WTC11 (cell line): ENCODE data around the gene DUSP19. TPM values are rescaled to one million over a fixed set of nuclear protein-coding genes. Genes with fewer than 3 reads are reported as not detected.
A peak's percentile ranks its signal among the peaks of the same experiment; 100 is the strongest.

Source experiments
- ATAC-seq: fragments of 200-7000 bp; cut with Tn5 transposase; 2 replicates; pipeline ENCODE4 v1.10.0; 2021; ENCODE audit warnings: mild to moderate bottlenecking, moderate library complexity
- CTCF ChIA-PET: fragments of 300-600 bp; sonication (Branson Sonifier 250); formaldehyde crosslinking; loops from one replicate; lab custom pipeline; 2021; ENCODE audit warnings: antibody characterized with exemption; lab: Charles Lee
- POLR2A ChIA-PET: fragments of 350-600 bp; sonication (Branson Sonifier 250); formaldehyde crosslinking; loops from one replicate; lab custom pipeline; 2021; ENCODE audit warnings: antibody characterized with exemption; lab: Charles Lee
- DNase-seq: peaks from one replicate; pipeline ENCODE4 v3.0.0; 2021; ENCODE audit warnings: low spot score
- H3K27ac Mint-ChIP-seq: 2 replicates; pipeline ENCODE4 v1.8.0; 2021; ENCODE audit warnings: mixed read lengths
- H3K27me3 Mint-ChIP-seq: 2 replicates; pipeline ENCODE4 v1.8.0; 2021; ENCODE audit warnings: low read depth, mild to moderate bottlenecking, moderate library complexity, mixed read lengths
- H3K36me3 Mint-ChIP-seq: 2 replicates; pipeline ENCODE4 v1.8.0; 2021; ENCODE audit warnings: mixed read lengths
- H3K4me1 Mint-ChIP-seq: 2 replicates; pipeline ENCODE4 v1.8.0; 2022; ENCODE audit warnings: mixed read lengths
- H3K4me3 Mint-ChIP-seq: 2 replicates; pipeline ENCODE4 v1.8.0; 2021; ENCODE audit warnings: mild to moderate bottlenecking, moderate library complexity, mixed read lengths
- H3K9me3 Mint-ChIP-seq: 2 replicates; pipeline ENCODE4 v1.8.0; 2021; ENCODE audit warnings: mixed read lengths
- ATF1 ChIP-seq: sonication (generic); formaldehyde crosslinking; IDR thresholded peaks from 2 replicates; pipeline ENCODE4 v1.8.1; 2023; ENCODE audit warnings: mild to moderate bottlenecking, moderate library complexity, missing genetic modification reagents
- ATF6 ChIP-seq: sonication (generic); formaldehyde crosslinking; IDR thresholded peaks from 2 replicates; pipeline ENCODE4 v1.8.1; 2023; ENCODE audit warnings: mild to moderate bottlenecking, missing genetic modification reagents
- CBFB ChIP-seq: sonication (generic); formaldehyde crosslinking; IDR thresholded peaks from 2 replicates; pipeline ENCODE4 v1.8.1; 2022; ENCODE audit warnings: mild to moderate bottlenecking, low read depth, missing genetic modification reagents
- FOXK1 ChIP-seq: sonication (generic); formaldehyde crosslinking; IDR thresholded peaks from 2 replicates; pipeline ENCODE4 v1.8.0; 2022; ENCODE audit warnings: mild to moderate bottlenecking, moderate library complexity, missing genetic modification reagents
- FOXP1 ChIP-seq: sonication (generic); formaldehyde crosslinking; IDR thresholded peaks from 2 replicates; pipeline ENCODE4 v1.8.0; 2022; ENCODE audit warnings: missing genetic modification reagents, mild to moderate bottlenecking, moderate library complexity, borderline replicate concordance
- GABPB1 ChIP-seq: sonication (generic); formaldehyde crosslinking; IDR thresholded peaks from 2 replicates; pipeline ENCODE4 v1.8.1; 2023; ENCODE audit warnings: mild to moderate bottlenecking, missing genetic modification reagents
- GTF2I ChIP-seq: fragments of 250-450 bp; sonication (Bioruptor Pico); conservative IDR thresholded peaks from 2 replicates; pipeline ENCODE4 v1.4.0; 2021; ENCODE audit warnings: mild to moderate bottlenecking
- JUN ChIP-seq: sonication (generic); formaldehyde crosslinking; IDR thresholded peaks from 2 replicates; pipeline ENCODE4 v1.8.0; 2023; ENCODE audit warnings: mild to moderate bottlenecking, missing genetic modification reagents
- KAT7 ChIP-seq: sonication (generic); formaldehyde crosslinking; IDR thresholded peaks from 2 replicates; pipeline ENCODE4 v1.8.1; 2023; ENCODE audit warnings: missing genetic modification reagents, mild to moderate bottlenecking, borderline replicate concordance
- MXD4 ChIP-seq: fragments of 250-450 bp; sonication (Bioruptor Pico); IDR thresholded peaks from 2 replicates; pipeline ENCODE4 v1.8.0; 2021; ENCODE audit warnings: mild to moderate bottlenecking, moderate library complexity, borderline replicate concordance
- MYBL2 ChIP-seq: sonication (generic); formaldehyde crosslinking; IDR thresholded peaks from 2 replicates; pipeline ENCODE4 v1.8.1; 2023; ENCODE audit warnings: mild to moderate bottlenecking, moderate library complexity, missing genetic modification reagents
- NFYB ChIP-seq: sonication (generic); formaldehyde crosslinking; conservative IDR thresholded peaks from 2 replicates; pipeline ENCODE4 v1.8.0; 2022; ENCODE audit warnings: low read depth, missing genetic modification reagents
- NR2C2 ChIP-seq: sonication (generic); formaldehyde crosslinking; IDR thresholded peaks from 2 replicates; pipeline ENCODE4 v1.8.0; 2022; ENCODE audit warnings: mild to moderate bottlenecking, missing genetic modification reagents
- RORB ChIP-seq: fragments of 250-450 bp; sonication (Bioruptor Pico); IDR thresholded peaks from 2 replicates; pipeline ENCODE4 v1.9.0; 2021; ENCODE audit warnings: mild to moderate bottlenecking
- SMAD3 ChIP-seq: sonication (generic); formaldehyde crosslinking; IDR thresholded peaks from 2 replicates; pipeline ENCODE4 v1.8.0; 2022; ENCODE audit warnings: missing genetic modification reagents, mild to moderate bottlenecking, borderline replicate concordance
- TEAD1 ChIP-seq: sonication (generic); formaldehyde crosslinking; IDR thresholded peaks from 2 replicates; pipeline ENCODE4 v1.8.0; 2022; ENCODE audit warnings: mild to moderate bottlenecking, missing genetic modification reagents
- TP53 ChIP-seq: sonication (generic); formaldehyde crosslinking; IDR thresholded peaks from 2 replicates; pipeline ENCODE4 v1.8.1; 2023; ENCODE audit warnings: mild to moderate bottlenecking, missing genetic modification reagents
- ZBTB21 ChIP-seq: sonication (generic); formaldehyde crosslinking; IDR thresholded peaks from 2 replicates; pipeline ENCODE4 v1.8.1; 2023; ENCODE audit warnings: mild to moderate bottlenecking, missing genetic modification reagents, borderline replicate concordance
- ZNF121 ChIP-seq: sonication (generic); formaldehyde crosslinking; IDR thresholded peaks from 2 replicates; pipeline ENCODE4 v1.8.0; 2023; ENCODE audit warnings: missing genetic modification reagents
- ZNF138 ChIP-seq: sonication (generic); formaldehyde crosslinking; conservative IDR thresholded peaks from 2 replicates; pipeline ENCODE4 v1.8.1; 2022; ENCODE audit warnings: mild to moderate bottlenecking, moderate library complexity, missing genetic modification reagents
- ZNF219 ChIP-seq: sonication (generic); formaldehyde crosslinking; IDR thresholded peaks from 2 replicates; pipeline ENCODE4 v1.8.0; 2023; ENCODE audit warnings: missing genetic modification reagents, mild to moderate bottlenecking, borderline replicate concordance
- ZNF281 ChIP-seq: sonication (generic); formaldehyde crosslinking; IDR thresholded peaks from 2 replicates; pipeline ENCODE4 v1.8.0; 2023; ENCODE audit warnings: mild to moderate bottlenecking, missing genetic modification reagents
- total RNA-seq: library from RNA; stranded (reverse); gene quantifications from 3 replicates; pipeline ENCODE4 v1.2.3, GENCODE V29; 2021
- TF ChIP-seq, protein P1 (sequence below): fragments of 200-600 bp; IDR thresholded peaks from 2 replicates; pipeline ENCODE4 v1.8.0; 2022; ENCODE audit warnings: antibody characterized with exemption
- TF ChIP-seq, protein P2 (sequence below): sonication (generic); formaldehyde crosslinking; IDR thresholded peaks from 2 replicates; pipeline ENCODE4 v1.8.0; 2022; ENCODE audit warnings: mild to moderate bottlenecking, missing genetic modification reagents
- TF ChIP-seq, protein P3 (sequence below): fragments of 250-450 bp; sonication (Bioruptor Pico); conservative IDR thresholded peaks from 2 replicates; pipeline ENCODE4 v1.9.0; 2021; ENCODE audit warnings: mild to moderate bottlenecking
- TF ChIP-seq, protein P4 (sequence below): sonication (generic); formaldehyde crosslinking; conservative IDR thresholded peaks from 2 replicates; pipeline ENCODE4 v1.8.1; 2022; ENCODE audit warnings: mild to moderate bottlenecking, missing genetic modification reagents
- TF ChIP-seq, protein P5 (sequence below): sonication (generic); formaldehyde crosslinking; IDR thresholded peaks from 2 replicates; pipeline ENCODE4 v1.8.0; 2023; ENCODE audit warnings: missing genetic modification reagents

The DUSP19 gene
- total RNA-seq, 1 experiment from 2014 or later = 3.9 TPM

- peak within 1 kb of the TSS; percentile 91 for H3K4me3 Mint-ChIP-seq
- no peaks in the 10 kb centered on the region for H3K9me3 Mint-ChIP-seq
- no peaks in the 10 kb centered on the region for H3K27me3 Mint-ChIP-seq
- POLR2A ChIA-PET = no interaction called here
- H3K36me3 Mint-ChIP-seq = no peaks in the 10 kb centered on the region; the same call in 1 of the 2 replicates
- DNase-seq (peak; percentile 95), ATAC-seq (peak; percentile 87)
- peak within 1 kb of the TSS; percentile 96 for H3K27ac Mint-ChIP-seq
- peaks cover 43% of the 10 kb centered on the region for H3K4me1 Mint-ChIP-seq
- CTCF ChIA-PET = interaction anchor here (0.7 to 1.4 kb wide), 2 partner anchors 41 to 43 kb away, joined by 3 to 6 read pairs; partner anchors contain the start of gene DUSP19
- TF ChIP-seq FOXK1 (CRISPR knock-in tag) (no peak), ATF6 (no peak), GABPB1 (CRISPR knock-in tag) (no peak), ZNF219 (no peak), GTF2I (CRISPR knock-in tag) (no peak), TEAD1 (no peak), ZNF138 (no peak), NR2C2 (CRISPR knock-in tag) (no peak), SMAD3 (CRISPR knock-in tag) (no peak), JUN (no peak), FOXP1 (CRISPR knock-in tag) (0 out of 2 replicates have a peak, but pooled peaks have one; percentile 73), ATF1 (no peak), ZBTB21 (CRISPR knock-in tag) (no peak), MYBL2 (no peak), MXD4 (CRISPR knock-in tag) (no peak), RORB (no peak), KAT7 (CRISPR knock-in tag) (peak; percentile 12; the same call in 1 of the 2 replicates), TP53 (CRISPR knock-in tag) (no peak), ZNF281 (CRISPR knock-in tag) (no peak), ZNF121 (CRISPR knock-in tag) (no peak), CBFB (CRISPR knock-in tag) (no peak), NFYB (CRISPR knock-in tag) (no peak)
- TF ChIP-seq, protein P1, sequence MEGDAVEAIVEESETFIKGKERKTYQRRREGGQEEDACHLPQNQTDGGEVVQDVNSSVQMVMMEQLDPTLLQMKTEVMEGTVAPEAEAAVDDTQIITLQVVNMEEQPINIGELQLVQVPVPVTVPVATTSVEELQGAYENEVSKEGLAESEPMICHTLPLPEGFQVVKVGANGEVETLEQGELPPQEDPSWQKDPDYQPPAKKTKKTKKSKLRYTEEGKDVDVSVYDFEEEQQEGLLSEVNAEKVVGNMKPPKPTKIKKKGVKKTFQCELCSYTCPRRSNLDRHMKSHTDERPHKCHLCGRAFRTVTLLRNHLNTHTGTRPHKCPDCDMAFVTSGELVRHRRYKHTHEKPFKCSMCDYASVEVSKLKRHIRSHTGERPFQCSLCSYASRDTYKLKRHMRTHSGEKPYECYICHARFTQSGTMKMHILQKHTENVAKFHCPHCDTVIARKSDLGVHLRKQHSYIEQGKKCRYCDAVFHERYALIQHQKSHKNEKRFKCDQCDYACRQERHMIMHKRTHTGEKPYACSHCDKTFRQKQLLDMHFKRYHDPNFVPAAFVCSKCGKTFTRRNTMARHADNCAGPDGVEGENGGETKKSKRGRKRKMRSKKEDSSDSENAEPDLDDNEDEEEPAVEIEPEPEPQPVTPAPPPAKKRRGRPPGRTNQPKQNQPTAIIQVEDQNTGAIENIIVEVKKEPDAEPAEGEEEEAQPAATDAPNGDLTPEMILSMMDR = peak; percentile 93
- TF ChIP-seq, protein P2, sequence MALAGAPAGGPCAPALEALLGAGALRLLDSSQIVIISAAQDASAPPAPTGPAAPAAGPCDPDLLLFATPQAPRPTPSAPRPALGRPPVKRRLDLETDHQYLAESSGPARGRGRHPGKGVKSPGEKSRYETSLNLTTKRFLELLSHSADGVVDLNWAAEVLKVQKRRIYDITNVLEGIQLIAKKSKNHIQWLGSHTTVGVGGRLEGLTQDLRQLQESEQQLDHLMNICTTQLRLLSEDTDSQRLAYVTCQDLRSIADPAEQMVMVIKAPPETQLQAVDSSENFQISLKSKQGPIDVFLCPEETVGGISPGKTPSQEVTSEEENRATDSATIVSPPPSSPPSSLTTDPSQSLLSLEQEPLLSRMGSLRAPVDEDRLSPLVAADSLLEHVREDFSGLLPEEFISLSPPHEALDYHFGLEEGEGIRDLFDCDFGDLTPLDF = no peak
- TF ChIP-seq, protein P3, sequence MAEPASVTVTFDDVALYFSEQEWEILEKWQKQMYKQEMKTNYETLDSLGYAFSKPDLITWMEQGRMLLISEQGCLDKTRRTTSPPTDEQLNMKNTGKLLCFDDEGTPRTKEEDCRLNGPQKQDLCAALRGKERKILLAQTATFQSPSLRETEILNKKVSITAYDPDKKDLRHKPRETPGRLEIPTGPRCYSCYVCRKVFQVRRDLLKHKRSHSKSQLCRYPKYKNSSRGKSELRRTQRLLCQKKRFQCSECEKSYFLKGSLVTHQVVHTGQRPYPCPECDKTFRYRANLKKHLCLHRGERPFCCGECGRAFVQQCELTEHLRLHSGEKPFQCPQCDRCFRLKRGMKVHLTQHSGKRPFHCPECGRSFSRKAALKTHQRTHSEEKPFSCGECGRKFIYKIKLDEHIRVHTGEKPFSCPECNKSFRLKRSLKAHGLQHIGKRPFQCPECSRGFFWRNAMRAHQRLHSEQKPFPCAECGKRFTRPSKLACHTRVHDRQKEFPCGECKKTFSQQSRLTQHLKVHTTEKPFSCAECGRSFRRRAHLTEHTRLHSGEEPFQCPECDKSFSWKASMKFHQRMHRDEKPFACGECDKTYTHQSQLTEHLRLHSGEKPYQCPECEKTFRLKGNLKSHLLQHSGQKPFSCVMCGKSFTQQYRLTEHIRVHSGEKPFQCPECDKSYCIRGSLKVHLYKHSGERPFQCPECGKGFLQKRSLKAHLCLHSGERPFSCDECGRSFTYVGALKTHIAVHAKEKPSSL (CRISPR knock-in tag) = no peak
- TF ChIP-seq, protein P4, sequence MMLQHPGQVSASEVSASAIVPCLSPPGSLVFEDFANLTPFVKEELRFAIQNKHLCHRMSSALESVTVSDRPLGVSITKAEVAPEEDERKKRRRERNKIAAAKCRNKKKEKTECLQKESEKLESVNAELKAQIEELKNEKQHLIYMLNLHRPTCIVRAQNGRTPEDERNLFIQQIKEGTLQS = no peak
- TF ChIP-seq, protein P5, sequence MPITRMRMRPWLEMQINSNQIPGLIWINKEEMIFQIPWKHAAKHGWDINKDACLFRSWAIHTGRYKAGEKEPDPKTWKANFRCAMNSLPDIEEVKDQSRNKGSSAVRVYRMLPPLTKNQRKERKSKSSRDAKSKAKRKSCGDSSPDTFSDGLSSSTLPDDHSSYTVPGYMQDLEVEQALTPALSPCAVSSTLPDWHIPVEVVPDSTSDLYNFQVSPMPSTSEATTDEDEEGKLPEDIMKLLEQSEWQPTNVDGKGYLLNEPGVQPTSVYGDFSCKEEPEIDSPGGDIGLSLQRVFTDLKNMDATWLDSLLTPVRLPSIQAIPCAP = no peak
Measured at GRCh38 chr2:183038341-183039300, 39.9 kb upstream of the DUSP19 start, which contains the start of gene NCKAP1. TSS of gene NCKAP1 (minus strand) at chr2:183038457. CDS start at chr2:183038099, 358 bp downstream.
